Smooth muscle cell (in vitro differentiated cells): ENCODE data around the gene CLEC17A. TPM values are rescaled to one million over a fixed set of nuclear protein-coding genes. Genes with fewer than 3 reads are reported as not detected.
A peak's percentile ranks its signal among the peaks of the same experiment; 100 is the strongest.

ENCODE experiments used
- DNase-seq: peaks from one replicate; lab custom pipeline; 2025; ENCODE audit not compliant: unreplicated experiment; lab: John Stamatoyannopoulos, UW
- H2AFZ ChIP-seq: fragments of 200-600 bp; sonication (generic); 2 replicates; pipeline ENCODE4 v1.6.0; 2016; ENCODE audit warnings: antibody characterized with exemption, low read depth, mild to moderate bottlenecking
- H3F3A ChIP-seq: fragments of 200-600 bp; sonication (generic); 2 replicates; pipeline ENCODE4 v1.6.0; 2017; ENCODE audit warnings: antibody characterized with exemption, low read depth
- H3K27ac ChIP-seq: fragments of 200-600 bp; sonication (generic); 2 replicates; pipeline ENCODE4 v1.5.1; 2016; ENCODE audit warnings: low read depth, mild to moderate bottlenecking
- H3K27me3 ChIP-seq: fragments of 200-600 bp; sonication (generic); 2 replicates; pipeline ENCODE4 v1.6.1; 2016; ENCODE audit warnings: low read depth, mild to moderate bottlenecking
- H3K36me3 ChIP-seq: fragments of 200-600 bp; sonication (generic); 2 replicates; pipeline ENCODE4 v1.5.1; 2016; ENCODE audit warnings: low read depth
- H3K4me1 ChIP-seq: fragments of 200-600 bp; sonication (generic); 2 replicates; pipeline ENCODE4 v1.5.1; 2016; ENCODE audit warnings: low read depth
- H3K4me2 ChIP-seq: fragments of 200-600 bp; sonication (generic); 2 replicates; pipeline ENCODE4 v1.6.0; 2016; ENCODE audit warnings: mild to moderate bottlenecking
- H3K4me3 ChIP-seq: fragments of 200-600 bp; sonication (generic); 2 replicates; pipeline ENCODE4 v1.5.1; 2016; ENCODE audit warnings: mild to moderate bottlenecking
- H3K79me2 ChIP-seq: fragments of 200-600 bp; sonication (generic); 2 replicates; pipeline ENCODE4 v1.6.0; 2016; ENCODE audit warnings: low read depth, mild to moderate bottlenecking
- H3K9ac ChIP-seq: fragments of 200-600 bp; sonication (generic); 2 replicates; pipeline ENCODE4 v1.6.0; 2016; ENCODE audit warnings: low read depth
- H3K9me3 ChIP-seq: fragments of 200-600 bp; sonication (generic); replicated peaks from 2 replicates; pipeline ENCODE4 v1.5.1; 2016; ENCODE audit warnings: low read depth
- H4K20me1 ChIP-seq: fragments of 200-600 bp; sonication (generic); 2 replicates; pipeline ENCODE4 v1.6.0; 2016; ENCODE audit warnings: low read depth
- CTCF ChIP-seq: fragments of 200-600 bp; sonication (generic); IDR thresholded peaks from 2 replicates; pipeline ENCODE4 v1.5.1; 2017; ENCODE audit warnings: borderline replicate concordance, mild to moderate bottlenecking, antibody characterized with exemption; ENCODE audit not compliant: insufficient read depth, poor library complexity, severe bottlenecking
- WGBS: methylation state at CpG from one replicate; pipeline ENCODE4 v1.1.7; 2016; ENCODE audit warnings: low lambda C conversion rate; 5-methylcytosine and 5-hydroxymethylcytosine counted together
- polyA plus RNA-seq: library from polyadenylated mRNA; unstranded; fragments of >200 nt; fragmentation: Nextera tagmentation; extraction: Ambion mirVana; gene quantifications from 2 replicates; pipeline ENCODE4 v1.2.1, GENCODE V29; 2016
- total RNA-seq: library from RNA; depleted of rRNA; stranded (reverse); fragments of >200 nt; gene quantifications from 2 replicates; pipeline ENCODE4 v1.2.3, GENCODE V29; 2014

CLEC17A gene
- total and polyA plus RNA-seq, 2 experiments from 2014 or later: not detected

- Histone ChIP-seq H3K79me2 (peaks cover 26% of the 10 kb centered on the region), H3K9ac (no peak overlapping the region), H3F3A (no peaks in the 10 kb centered on the region), H2AFZ (no peak overlapping the region), H3K4me1 (peaks cover 11% of the 10 kb centered on the region), H3K27ac (no peak overlapping the region), H3K9me3 (no peaks in the 10 kb centered on the region), H3K4me3 (no peak overlapping the region), H3K36me3 (no peaks in the 10 kb centered on the region), H4K20me1 (peaks cover 6% of the 10 kb centered on the region), H3K27me3 (no peaks in the 10 kb centered on the region), H3K4me2 (no peak overlapping the region)
- WGBS: 100% methylated on average over 13 of the region's 18 CpGs
- DNase-seq: no peak
- no peak for TF ChIP-seq CTCF
These were observed 16.2 kb upstream of the CLEC17A start for GRCh38 chr19:14566712-14567077.

GRCh38 chr19:14567079-14567478 lies 15.8 kb upstream of the CLEC17A start:
- no peak overlapping the region for H3K4me2 ChIP-seq
- 91% methylated on average over 11 of the region's 11 CpGs for WGBS

GRCh38 chr19:14570864-14571527 lies 11.9 kb upstream of the CLEC17A start:
- Histone ChIP-seq H3K27me3 (no peaks in the 10 kb centered on the region), H3K36me3 (no peaks in the 10 kb centered on the region), H2AFZ (no peak overlapping the region), H3K79me2 (peaks cover 28% of the 10 kb centered on the region), H4K20me1 (peaks cover 6% of the 10 kb centered on the region), H3K4me1 (peaks cover 7% of the 10 kb centered on the region), H3F3A (no peaks in the 10 kb centered on the region), H3K4me3 (peak overlapping the region; percentile 92), H3K9ac (peak overlapping the region; percentile 63), H3K27ac (no peak overlapping the region), H3K4me2 (peak overlapping the region; percentile 91), H3K9me3 (no peaks in the 10 kb centered on the region)
- no peak for TF ChIP-seq CTCF
- DNase-seq: no peak
- 65% methylated on average over 22 of the region's 22 CpGs for WGBS

More at GRCh38 chr19:14567079-14567478, 15.8 kb upstream of the CLEC17A start:
- Histone ChIP-seq H3K36me3 (no peaks in the 10 kb centered on the region), H4K20me1 (peaks cover 6% of the 10 kb centered on the region), H3K27me3 (no peaks in the 10 kb centered on the region), H3K4me3 (no peak overlapping the region), H3K4me1 (peaks cover 8% of the 10 kb centered on the region), H3K9ac (no peak overlapping the region), H3K79me2 (peaks cover 28% of the 10 kb centered on the region), H3K9me3 (no peaks in the 10 kb centered on the region), H3F3A (no peaks in the 10 kb centered on the region), H2AFZ (no peak overlapping the region), H3K27ac (no peak overlapping the region)
- TF ChIP-seq CTCF: no peak
- no peak for DNase-seq
